Caki2 (cell line): ENCODE measurements around the gene VARS1. TPM values are rescaled to one million over a fixed set of nuclear protein-coding genes. Genes with fewer than 3 reads are reported as not detected.
"Not testable (repeated sequence)": the region's sequence is repeated elsewhere in the genome, so short reads cannot be mapped to it uniquely, and the experiment has no call there.

ENCODE experiments used
- DNase-seq: peaks from one replicate; pipeline ENCODE4 v3.0.0-alpha.2; 2015; ENCODE audit warnings: low read depth
- in situ Hi-C: cut with HindIII; loops from 2 replicates; pipeline ENCODE4 v1.10.0; 2016; ENCODE audit warnings: low sequenced_read_pairs, low pct_unique_long_range_greater_than_20kb, mixed read lengths
- total RNA-seq: library from RNA; depleted of rRNA; stranded (reverse); fragments of >200 nt; shearing (Covaris generic); gene quantifications from 2 replicates; pipeline ENCODE4 v1.2.3, GENCODE V29; 2014; ENCODE audit warnings: low replicate concordance

VARS1 gene
- total RNA-seq, 1 experiment from 2014 or later = 144 TPM

- in situ Hi-C loops, DNase-seq: not testable (repeated sequence)
These were observed 5.7 kb upstream of the VARS1 start for GRCh38 chr6:31801031-31801927.

DNA sequence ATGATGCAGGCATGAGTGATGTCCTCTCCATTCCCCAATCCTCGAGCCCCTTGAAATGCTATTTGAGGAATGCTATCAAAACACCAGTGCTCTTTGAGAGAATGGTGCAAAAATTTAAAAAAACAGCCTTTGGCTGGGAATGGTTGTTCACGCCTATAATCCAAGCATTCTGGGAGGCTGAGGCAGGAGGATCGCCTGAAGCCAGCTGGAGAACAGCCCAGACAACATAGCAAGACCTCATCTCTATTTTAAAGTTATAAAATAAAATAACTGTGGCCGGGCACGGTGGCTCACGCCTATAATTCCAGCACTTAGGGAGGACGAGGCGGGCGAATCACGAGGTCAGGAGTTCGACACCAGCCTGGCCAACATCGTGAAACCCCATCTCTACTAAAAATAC, 4.2 kb upstream of the VARS1 start:
- no peak for DNase-seq
- in situ Hi-C loops = no loop called here

DNA sequence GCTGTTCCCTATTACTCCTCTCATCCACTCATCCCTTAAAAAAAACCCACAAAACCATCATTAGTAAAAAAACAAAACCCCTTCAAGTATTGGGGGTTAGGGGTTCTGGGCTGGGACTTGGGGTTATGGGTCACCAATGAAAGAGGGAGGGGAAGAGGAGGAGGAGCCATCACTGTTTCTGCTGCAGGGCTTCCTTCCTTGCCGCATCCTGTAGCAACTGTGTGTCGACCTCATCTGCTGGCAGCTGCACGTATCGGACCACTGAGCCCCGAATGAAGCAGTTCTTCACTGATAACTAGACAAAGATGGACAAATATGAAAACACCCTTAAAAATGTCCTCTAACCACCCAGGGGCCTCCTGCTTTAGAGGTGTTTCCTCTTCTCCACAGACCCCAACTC, 2.0 kb upstream of the VARS1 start:
- no peak for DNase-seq
- in situ Hi-C loops = no loop called here

GRCh38 chr6:31796993-31797385, 1.4 kb upstream of the VARS1 start:
- no peak for DNase-seq
- in situ Hi-C loops = no loop called here

DNA sequence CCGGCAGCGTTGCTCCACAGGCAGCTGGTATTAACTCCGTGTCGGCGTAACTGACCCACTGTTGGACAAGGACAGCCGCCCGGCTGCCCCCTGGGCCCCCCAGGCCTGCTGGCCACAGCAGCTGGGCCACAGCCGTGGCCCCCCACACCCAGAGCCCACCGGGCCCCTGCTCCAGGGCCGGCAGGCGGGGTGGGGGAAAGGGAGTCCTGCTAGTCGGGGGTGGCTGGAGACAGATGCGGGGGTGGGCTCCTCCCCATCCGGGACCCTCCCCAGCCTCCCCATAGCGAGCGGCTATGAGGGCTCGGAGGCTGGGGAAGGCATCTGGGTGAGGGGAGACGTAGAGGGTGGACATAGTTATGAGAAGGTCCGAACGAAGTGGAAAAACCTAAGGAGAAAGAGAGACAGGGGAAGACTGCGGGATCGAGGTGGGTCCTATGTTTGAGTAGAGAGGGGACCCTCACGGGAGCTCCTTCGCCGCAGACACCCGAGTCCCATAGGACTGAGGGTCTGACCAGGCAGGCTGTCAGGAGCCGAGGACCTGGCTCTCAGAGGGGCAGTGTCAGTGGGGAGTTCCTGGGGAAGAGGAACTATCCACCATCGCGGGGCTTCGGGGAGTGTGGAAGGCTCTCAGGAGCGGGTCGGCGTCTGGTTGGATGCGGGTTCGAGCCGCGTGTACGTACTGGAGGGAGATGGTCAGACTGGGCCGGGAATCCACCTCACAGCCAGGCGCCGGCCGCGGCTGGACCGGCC, 511 bp downstream of the VARS1 start:
- in situ Hi-C loops = no loop called here
- DNase-seq = no peak

GRCh38 chr6:31794294-31794865, 1.2 kb downstream of the VARS1 start:
- in situ Hi-C loops = no loop called here
- peak; percentile 38 for DNase-seq

GRCh38 chr6:31793927-31794245, 1.7 kb downstream of the VARS1 start:
- DNase-seq, in situ Hi-C loops: not testable (repeated sequence)

- DNase-seq = peak; percentile 72
- in situ Hi-C loops = no loop called here
These were observed 2.8 kb downstream of the VARS1 start for GRCh38 chr6:31792761-31793171.

- no peak for DNase-seq
- in situ Hi-C loops = no loop called here
These were observed 3.5 kb downstream of the VARS1 start for GRCh38 chr6:31792090-31792374.

DNA sequence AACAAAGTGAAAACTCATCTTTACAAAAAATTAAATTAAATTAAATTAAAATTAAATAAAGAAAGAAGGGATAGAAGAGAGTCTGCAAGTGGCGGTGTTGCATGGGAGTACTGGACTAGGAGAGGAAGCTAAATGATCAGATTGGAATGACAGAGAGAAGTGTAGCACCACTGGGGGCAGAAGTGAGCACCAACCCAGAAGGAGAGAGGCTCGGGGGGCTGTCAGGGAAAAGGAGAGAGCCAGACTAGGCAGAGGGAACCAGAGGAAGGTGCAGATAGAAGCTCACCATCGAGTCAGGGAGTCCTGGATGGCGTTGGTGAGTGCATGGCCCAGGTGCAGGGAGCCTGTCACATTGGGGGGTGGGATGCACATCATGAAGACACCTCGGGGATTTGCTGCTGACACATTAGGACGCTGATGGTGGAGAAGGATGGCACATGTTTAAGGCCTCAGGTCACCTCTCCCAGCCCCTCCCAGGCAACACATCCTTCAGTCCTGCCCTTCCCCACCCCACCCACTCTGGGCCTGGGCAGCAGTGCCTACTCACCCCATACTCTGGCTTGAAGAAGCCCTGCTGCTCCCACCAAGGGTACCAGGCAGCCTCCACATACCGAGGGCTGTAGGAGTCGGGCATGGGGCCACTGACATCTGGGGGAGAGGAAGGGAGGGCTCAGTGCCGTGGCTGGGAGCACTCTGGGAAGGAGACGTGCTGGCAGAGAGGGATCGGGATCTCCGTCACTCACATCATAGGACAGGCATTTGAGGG, 4.0 kb downstream of the VARS1 start:
- in situ Hi-C loops = no loop called here
- peak; percentile 44 for DNase-seq

DNA sequence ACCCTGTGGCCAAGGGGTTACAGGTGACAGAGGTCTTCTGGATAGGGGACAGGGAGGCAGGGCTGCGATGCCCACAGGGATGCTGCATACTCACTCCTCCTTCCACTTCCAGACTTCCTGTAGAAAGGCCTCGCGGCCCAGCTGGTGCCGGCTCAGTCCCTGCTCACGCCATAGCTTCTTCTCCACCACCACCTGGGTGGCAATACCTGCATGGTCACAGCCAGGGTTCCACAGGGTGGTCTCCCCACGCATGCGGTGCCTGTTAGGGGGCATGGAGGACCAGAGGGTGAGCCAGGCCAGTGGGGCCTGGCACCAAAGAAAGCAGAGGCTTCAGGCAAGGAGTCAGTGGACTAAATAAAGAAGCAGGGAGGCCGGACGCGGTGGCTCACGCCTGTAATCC, 10.1 kb downstream of the VARS1 start:
- in situ Hi-C loops = no loop called here
- no peak for DNase-seq

- in situ Hi-C loops = no loop called here
- no peak for DNase-seq
These were observed 11.2 kb downstream of the VARS1 start for GRCh38 chr6:31784098-31784925.

DNA sequence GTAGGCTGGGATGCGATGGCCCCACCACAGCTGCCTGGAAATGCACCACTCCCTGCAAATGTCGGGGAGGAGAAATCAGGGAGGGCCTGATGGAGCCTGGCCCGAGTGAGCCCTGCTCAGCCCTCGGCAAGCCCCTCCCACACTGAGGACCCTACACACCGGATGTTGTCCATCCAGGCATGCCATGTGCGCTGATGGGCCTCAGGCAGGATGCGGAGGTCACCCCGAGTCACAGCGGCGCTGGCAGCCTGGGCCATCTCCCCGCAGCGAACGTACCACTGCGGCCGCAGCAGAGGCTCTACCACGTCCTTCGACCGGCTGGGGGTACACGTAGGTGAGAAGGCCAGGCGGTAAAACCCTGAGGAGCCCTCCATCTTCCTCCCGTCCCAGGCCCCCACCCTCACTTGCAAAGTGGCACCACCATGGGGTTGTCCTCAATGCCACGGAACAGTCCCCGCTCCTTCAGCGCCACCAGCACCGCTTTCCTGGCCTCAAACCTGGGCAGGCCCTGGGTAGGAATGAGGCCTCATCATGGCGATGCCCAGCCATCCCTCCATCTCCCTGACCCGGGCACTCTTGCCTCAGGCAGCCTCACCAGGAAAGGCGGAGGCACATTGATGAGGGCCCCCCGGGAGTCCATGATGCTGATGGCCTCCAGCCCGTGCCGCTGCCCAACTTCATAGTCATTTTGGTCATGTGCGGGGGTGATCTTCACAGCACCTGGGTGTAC, 13.3 kb downstream of the VARS1 start:
- no peak for DNase-seq
- in situ Hi-C loops = no loop called here

DNA sequence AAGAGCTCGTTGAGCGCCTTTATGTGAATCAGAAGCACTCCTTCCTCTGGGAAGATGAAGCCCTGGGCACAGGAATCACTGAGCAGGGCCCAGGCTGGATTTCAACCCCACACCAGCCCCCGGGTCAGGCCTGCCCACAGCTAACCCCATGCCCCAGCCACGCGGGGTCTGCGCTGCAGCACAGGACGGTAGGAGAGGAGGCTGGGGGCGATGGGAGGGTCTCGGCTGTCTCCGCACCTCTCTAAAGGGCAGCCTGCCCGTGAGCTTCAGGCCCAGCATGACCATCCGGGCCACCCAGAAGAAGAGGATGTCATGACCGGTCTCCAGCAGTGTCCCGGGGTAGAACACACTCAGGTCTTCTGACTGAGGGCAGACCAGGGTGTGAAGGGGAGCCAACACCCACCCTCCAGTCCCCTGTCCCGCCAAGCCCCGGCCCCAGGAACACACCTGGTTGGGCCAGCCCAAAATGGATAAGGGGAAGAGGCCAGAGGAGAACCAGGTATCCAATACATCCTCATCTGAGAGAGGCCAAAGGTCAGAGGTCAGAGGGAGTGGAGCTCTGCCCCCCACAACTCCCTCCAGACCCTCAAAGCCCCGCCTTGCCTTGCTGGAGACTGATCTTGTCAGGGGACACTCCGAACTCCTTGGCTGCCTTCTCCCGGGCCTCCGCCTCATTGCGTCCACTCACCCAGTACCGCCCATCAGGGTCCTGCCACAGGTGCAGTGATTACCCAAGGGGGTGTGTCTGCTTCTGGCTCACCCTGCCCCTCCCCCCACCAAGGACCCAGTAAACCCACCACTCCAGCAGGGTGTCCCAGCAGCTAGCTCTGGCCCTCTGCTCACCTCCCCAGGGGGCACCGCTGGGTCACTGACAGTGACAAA, 14.1 kb downstream of the VARS1 start:
- in situ Hi-C loops = no loop called here
- no peak for DNase-seq

DNA sequence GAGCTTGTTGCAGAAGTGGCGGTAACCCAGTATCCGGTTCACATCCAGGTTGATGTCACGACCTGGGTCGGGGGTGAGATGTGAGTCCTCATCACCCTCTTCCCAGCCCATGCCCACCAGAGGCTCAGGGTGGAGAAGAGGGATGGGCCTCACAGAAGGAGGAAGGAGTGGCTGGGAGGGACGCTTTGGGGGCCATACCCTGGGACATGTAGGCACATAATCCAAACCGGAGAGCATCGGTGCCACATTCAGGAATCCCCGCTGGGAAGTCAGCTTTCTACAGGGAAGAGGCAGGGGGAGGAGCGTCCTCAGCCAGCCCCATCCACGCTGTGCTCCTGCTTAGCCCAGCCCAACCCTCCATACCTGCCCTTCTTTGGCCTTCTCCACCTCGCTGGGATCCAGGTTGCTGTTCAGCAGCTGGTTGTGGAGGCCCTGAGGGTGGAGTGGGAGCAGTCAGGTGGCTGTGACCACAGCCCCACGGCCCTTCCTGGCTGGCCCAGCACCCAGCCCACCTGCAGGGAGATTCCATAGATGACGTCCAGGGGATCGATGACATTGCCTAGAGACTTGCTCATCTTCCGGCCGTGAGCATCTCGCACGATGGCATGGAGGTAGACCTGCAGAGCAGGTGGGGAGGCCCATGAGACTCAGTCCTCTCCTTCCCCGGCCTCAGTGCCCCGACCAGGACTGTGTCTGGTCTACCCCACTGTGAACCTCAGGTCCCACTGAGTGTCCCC, 14.9 kb downstream of the VARS1 start:
- DNase-seq = no peak
- in situ Hi-C loops = no loop called here

GRCh38 chr6:31779908-31780307, 15.6 kb downstream of the VARS1 start:
- in situ Hi-C loops = no loop called here

More at GRCh38 chr6:31779908-31780307, 15.6 kb downstream of the VARS1 start:
- no peak for DNase-seq
